H1 (cell line): ENCODE results near the gene CXCL9. TPM values are rescaled to one million over a fixed set of nuclear protein-coding genes. Genes with fewer than 3 reads are reported as not detected.

Source experiments
- CHD2 ChIP-seq: IDR thresholded peaks from 2 replicates; pipeline ENCODE4 v1.6.1; 2012; ENCODE audit warnings: low read length, improper control_type of control experiment
- CHD7 ChIP-seq: fragments of 300-600 bp; sonication (generic); IDR thresholded peaks from 2 replicates; pipeline ENCODE4 v1.7.1; 2012; ENCODE audit warnings: low read length, moderate library complexity, mild to moderate bottlenecking, inconsistent platforms; ENCODE audit not compliant: insufficient replicate concordance
- CREB1 ChIP-seq: IDR thresholded peaks from 2 replicates; pipeline ENCODE4 v1.6.1; 2012; ENCODE audit warnings: inconsistent platforms
- NRF1 ChIP-seq: IDR thresholded peaks from 2 replicates; pipeline ENCODE4 v1.6.1; 2011; ENCODE audit warnings: mild to moderate bottlenecking, low read depth, low read length, improper control_type of control experiment
- POU5F1 ChIP-seq: IDR thresholded peaks from 2 replicates; pipeline ENCODE4 v1.6.1; 2011; ENCODE audit warnings: low read depth, mild to moderate bottlenecking, low read length, moderate library complexity
- RAD21 ChIP-seq, 2 experiments: IDR thresholded peaks in 1 of 2; conservative IDR thresholded peaks in 1 of 2; 2 replicates each; pipeline ENCODE4 v1.6.1; 2011; ENCODE audit warnings: low read depth in 2 of 2, low read length in 2 of 2, improper control_type of control experiment in 1 of 2, inconsistent platforms in 1 of 2, mild to moderate bottlenecking in 1 of 2, moderate library complexity in 1 of 2
- SP4 ChIP-seq: IDR thresholded peaks from 2 replicates; pipeline ENCODE4 v1.6.1; 2012; ENCODE audit warnings: low read length, inconsistent platforms
- SUZ12 ChIP-seq: fragments of 200-600 bp; sonication (generic); IDR thresholded peaks from 2 replicates; pipeline ENCODE4 v1.6.1; 2012; ENCODE audit warnings: mild to moderate bottlenecking, inconsistent platforms, low read length, moderate library complexity, mixed read lengths
- TAF7 ChIP-seq: optimal IDR thresholded peaks from 2 replicates; pipeline ENCODE3; 2011; ENCODE audit warnings: low read depth, mild to moderate bottlenecking, inconsistent platforms, low read length, moderate library complexity, borderline replicate concordance
- polyA plus RNA-seq, 7 experiments: library from polyadenylated mRNA; depleted of rRNA in 3 of 7; stranded (reverse) in 5 of 7; unstranded in 2 of 7; fragments of >200 nt in 5 of 7; fragments of 200-250 nt in 2 of 7; gene quantifications; 1 replicate in 5 of 7; 2 replicates in 1 of 7; 4 replicates in 1 of 7; pipeline versions ENCODE4 v1.2.1 to v1.2.3, GENCODE V29; 2011 to 2013; ENCODE audit warnings: missing spikeins in 2 of 7, mixed read lengths in 2 of 7
- total RNA-seq: library from RNA; stranded (reverse); fragmentation: NEBNext Ultra II Directional; extraction: Animal tissue kit (Norgen Biotek cat#: 25700); gene quantifications from 2 replicates; pipeline ENCODE4 v1.2.1, GENCODE V29; 2021

CXCL9 gene
- total and polyA plus RNA-seq, 2 of the 8 experiments (the other 6 are each of a cell fraction or from before 2014, with no cell fraction given): not detected

GRCh38 chr4:76013540-76013939 lies 6.2 kb upstream of the CXCL9 start (continued):
- TF ChIP-seq CHD7 (no peak), CHD2 (no peak), SP4 (no peak), TAF7 (no peak), POU5F1 (no peak), CREB1 (no peak), SUZ12 (no peak), RAD21 (IDR thresholded peaks at IDR 0.05 in 1 of 2, conservative IDR thresholded peaks at IDR 0.05 in 1 of 2; ENCODE audit: low read depth in 2 of 2, low read length in 2 of 2) (no peak), NRF1 (no peak)
